HL-60/S4 treated with retinoic acid at 250 ng/mL for 4 days and 3 days (cell line): Measurements from ENCODE around the gene CLPTM1.

Source experiments
- in situ Hi-C: fragments of 300-500 bp; cut with MboI; formaldehyde crosslinking; loops from 2 replicates; pipeline ENCODE4 v1.7.0; 2022; ENCODE audit warnings: low sequenced_read_pairs

The CLPTM1 gene

DNA sequence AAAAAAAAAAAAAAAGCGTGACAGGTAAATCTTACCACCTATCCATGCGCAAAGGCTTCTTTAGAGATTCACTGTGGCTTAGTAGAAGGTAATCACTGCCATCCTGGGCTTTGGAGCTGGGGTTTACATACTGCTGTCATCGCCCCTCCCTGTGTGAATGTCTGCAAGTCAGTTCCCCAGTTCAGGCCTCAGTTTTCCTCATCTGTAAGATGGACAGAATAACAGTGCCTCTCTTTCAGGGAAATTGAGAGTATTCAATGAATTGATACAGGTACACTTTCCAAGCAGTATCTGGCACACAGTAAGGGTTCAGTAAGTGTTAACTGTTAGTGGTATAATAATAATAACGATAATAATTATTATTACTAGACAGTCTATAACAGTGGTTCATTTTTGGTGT, 48.3 kb downstream of the CLPTM1 start:
- in situ Hi-C loops: no loop called here

DNA sequence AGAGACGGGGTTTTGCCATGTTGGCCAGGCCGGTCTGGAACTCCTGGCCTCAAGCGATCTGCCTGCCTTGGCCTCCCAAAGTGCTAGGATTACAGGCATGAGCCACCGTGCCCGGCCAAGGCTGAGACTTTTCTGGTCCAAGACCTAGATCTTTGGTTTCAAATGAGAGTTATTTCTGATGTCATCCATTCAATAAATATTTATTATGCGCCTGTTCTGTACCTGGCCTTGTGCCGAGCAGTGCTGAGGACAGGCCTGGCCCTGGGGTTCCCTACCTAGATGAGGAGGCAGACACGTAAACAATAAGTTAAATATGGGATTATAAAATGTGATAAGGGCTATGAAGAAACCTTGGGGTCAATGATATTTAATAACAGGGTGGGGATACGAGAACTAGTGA, 50.6 kb downstream of the CLPTM1 start:
- in situ Hi-C loops: no loop called here

DNA sequence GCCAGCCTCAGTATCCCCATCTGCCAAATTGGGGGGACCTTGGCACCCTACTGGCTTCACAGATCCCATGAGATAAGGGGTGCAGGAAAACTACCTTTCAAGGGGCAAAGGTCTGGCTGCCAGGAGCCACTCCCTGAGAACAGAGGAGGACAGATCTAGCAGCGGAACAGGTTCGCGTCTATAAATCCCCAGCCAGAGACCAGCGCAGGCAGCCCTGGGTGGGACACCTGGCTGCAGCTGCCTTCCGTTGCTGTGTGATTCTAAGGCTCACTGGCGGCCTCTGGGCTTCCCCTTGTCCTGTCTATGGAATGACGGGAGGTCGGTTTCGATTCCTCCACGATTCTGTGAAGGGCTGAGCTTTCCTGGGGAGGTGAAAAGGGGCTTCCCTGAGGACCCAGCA, 53.4 kb downstream of the CLPTM1 start:
- in situ Hi-C loops: no loop called here

DNA sequence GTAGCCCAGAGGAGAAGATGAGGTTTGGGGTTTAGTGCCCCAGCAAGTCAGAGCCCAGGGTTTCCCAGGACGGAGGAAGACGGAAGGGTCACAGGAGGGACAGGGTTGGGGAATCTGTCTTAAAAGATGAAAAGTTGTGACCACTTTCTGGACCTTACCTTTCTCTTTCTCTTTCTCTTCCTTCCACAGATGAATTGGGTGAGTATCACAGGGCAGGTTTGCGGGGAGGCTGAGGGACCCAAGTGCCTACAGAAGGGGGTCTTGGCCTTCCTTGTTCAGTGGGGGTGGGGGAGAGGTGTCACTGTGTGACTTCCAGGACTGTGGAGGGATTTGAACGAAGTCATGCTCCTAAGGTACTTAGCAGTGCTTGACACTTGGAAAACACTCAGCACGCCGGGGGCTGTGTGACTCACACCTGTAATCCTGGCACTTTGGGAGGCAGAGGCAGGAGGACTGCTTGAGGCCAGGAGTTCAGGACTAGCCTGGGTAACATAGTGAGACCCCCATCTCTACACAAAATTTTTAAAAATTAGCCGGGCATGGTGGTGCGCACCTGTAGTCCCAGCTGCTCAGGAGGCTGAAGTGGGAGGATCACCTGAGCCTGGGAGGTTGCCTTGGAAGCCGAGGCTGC, 54.6 kb downstream of the CLPTM1 start:
- in situ Hi-C loops: no loop called here

DNA sequence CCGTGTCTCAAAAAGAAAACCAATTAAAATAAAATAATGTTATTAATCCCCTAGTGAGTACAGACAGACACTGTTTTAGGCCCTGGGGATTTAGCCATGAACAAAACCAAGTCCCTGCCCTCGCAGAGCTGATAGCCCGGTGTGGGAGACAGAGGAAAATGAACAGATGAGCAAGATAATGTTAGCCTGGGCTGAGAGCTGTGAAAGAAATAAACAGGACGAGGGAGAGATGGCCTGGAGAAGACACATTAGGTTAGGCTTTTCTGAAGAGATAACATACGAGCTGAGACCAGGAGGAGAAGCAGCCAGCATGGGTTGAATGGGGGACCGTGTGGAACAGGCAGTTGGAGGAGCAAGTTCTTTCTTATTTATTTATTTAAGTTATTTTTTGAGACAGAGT, 55.1 kb downstream of the CLPTM1 start:
- in situ Hi-C loops: no loop called here

DNA sequence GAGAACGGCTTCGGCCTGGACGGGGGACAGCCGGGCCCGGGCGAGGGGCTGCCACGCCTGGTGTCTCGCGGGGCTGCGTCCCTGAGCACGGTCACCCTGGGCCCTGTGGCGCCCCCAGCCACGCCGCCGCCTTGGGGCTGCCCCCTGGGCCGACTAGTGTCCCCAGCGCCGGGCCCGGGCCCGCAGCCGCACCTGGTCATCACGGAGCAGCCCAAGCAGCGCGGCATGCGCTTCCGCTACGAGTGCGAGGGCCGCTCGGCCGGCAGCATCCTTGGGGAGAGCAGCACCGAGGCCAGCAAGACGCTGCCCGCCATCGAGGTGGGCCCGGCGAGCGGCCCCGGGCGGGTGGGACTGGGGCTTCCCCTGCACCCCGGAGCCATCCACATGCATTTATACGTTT, 56.8 kb downstream of the CLPTM1 start:
- in situ Hi-C loops: no loop called here

DNA sequence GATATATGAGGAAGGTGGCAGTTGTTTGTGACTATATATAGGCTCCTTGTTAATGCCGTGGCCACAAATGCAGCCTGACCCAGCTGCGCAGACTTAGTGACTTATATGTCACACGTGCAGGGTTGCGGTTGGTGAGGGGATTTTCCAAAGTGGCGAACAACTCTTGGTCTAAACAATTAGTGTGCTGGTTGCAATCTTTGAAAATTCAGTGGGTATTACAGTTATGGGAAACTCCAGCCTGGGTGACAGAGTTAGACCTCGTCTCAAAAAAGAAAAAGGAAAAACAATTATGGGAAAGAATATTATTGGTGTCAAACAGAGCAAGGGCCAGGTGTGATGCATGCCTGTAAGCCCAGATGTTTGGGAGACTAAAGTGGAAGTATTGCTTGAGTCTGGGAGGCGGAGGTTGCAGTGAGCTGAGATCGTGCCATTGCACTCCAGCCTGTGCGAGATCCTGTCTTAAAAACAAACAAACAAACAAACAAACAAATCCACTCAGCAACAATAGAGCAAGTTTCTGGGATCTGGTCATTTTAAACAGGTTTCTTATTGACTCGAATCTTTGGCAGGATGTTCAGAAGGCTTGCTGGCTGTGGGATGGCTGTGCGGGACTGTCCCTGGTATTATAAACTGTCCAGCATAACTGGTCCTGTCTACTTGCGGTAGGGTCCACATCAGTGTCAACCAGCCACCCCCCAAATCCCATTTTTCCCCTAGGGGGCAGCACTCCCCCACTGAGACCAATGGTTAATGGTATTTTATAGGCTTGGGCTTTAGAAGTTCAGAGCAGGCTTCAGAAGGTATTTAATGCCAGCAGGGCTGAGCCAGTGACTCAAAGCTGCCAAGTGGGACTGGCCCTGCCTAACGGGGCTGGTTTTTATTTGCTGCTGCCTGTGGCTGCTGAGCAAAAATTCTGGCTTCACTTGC, 61.5 kb downstream of the CLPTM1 start:
- in situ Hi-C loops: no loop called here

DNA sequence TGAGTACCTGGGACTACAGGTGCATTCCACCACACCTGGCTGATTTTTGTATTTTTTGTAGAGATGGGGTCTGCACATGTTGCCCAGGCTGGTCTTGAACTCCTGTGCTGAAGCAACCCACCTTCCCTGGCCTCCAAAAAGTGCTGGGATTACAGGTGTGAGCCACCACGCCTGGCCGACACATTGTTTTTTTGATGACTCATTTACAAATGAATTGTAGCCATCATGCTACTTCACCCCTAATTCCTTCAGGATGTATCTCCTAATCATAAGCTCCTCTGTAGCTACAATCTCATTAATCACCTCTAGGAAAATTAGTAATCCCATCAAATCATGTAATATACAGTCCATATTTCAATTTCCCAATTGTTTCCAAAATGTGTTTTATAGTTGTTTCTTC, 64.0 kb downstream of the CLPTM1 start:
- in situ Hi-C loops: no loop called here

DNA sequence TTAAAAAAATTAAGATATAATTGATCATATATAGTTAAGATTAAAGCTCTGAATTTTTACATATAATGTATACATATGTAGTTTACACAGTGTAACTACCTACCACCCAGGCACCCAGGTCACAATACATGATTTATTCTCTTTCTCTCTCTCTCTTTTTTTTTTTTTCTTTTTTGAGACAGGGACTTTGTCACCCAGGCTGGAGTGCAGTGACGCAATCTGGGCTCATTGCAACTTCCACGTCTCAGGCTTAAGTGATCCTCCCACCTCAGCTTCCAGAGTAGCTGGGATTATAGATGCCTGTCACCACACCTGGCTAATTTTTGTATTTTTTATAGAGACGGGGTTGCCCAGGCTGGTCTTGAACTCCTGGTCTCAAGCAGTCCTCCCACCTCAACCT, 64.9 kb downstream of the CLPTM1 start:
- in situ Hi-C loops: no loop called here

DNA sequence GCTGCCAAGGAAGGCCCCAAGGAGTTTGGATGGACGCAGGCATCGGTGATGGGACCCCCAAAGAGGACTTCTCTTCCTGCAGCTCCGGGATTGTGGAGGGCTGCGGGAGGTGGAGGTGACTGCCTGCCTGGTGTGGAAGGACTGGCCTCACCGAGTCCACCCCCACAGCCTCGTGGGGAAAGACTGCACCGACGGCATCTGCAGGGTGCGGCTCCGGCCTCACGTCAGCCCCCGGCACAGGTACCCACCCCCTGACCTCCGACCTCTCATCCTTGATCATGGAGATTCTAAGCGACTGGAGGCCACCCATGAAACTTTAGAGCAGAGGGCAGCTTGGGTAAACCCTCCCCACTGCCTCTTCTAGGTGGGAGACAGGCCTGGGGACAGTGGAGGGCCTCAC, 66.8 kb downstream of the CLPTM1 start:
- in situ Hi-C loops: no loop called here

DNA sequence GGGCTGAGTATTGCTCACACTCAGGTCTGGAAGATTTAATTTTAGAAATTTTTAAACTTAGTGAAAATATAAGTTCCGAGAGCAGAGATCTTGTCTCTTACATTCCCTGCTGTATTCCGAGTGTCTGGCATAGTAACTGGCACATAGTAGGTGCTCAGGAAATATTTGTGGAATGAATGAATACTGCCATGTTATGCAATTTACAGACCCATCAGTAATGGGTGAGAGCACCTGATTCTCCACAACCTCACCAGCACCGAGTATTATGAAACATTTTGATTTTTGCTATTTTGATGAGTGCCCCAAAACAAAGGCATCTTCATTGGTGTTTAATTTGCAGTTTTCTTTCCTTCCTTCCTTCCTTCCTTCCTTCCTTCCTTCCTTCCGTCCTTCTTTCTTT, 67.9 kb downstream of the CLPTM1 start:
- in situ Hi-C loops: no loop called here

DNA sequence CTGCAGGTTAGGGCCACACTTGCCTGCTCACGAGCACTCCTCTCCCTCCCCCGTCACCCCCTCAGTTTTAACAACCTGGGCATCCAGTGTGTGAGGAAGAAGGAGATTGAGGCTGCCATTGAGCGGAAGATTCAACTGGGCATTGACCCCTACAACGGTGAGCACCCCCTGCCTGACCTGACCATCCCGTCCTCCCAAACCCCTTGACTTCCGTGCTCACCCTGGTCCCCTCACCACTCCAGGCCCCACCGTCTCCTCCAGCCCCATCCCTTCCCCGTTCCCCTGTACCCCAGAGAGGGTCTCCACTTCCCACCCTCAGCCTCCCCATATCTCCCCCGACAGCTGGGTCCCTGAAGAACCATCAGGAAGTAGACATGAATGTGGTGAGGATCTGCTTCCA, 70.1 kb downstream of the CLPTM1 start:
- in situ Hi-C loops: no loop called here

DNA sequence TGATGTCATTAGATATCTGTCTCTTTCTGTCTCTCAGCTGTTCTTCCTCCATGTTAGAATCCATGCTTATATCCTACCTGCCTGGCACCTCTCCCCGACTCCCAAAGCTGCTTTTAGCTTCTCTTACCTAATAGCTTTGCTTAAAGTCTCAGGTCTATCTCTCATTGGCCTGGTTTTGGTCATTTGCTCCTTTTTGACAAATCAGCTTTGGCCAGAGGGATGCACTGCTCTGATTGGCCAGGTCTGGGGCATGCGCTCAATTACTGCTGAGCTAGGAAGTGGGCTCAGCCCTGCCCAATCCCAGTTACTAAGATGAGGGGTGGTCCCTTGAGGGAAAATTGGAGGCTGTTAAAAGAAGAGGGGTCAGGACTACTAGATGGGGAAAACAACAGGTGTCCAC, 72.2 kb downstream of the CLPTM1 start:
- in situ Hi-C loops: no loop called here

DNA sequence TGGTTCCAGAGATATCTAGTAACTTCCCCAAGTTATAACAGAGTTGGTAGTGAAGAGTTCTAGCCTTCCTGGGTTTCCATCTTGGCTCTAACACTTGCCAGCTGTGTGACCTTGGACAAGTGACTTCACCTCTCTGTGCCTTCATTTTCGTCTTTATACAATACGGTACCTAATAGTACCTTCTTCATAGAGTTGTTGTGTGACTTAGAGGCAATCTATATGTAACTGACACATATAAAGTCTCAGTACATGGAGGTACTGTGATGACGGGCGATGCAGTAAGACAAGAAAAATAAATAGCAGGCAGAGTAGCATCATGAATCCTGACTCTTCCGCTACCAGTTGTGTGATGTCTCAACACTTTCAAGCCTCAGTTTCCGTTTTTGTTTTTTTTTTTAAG, 75.6 kb downstream of the CLPTM1 start:
- in situ Hi-C loops: no loop called here

DNA sequence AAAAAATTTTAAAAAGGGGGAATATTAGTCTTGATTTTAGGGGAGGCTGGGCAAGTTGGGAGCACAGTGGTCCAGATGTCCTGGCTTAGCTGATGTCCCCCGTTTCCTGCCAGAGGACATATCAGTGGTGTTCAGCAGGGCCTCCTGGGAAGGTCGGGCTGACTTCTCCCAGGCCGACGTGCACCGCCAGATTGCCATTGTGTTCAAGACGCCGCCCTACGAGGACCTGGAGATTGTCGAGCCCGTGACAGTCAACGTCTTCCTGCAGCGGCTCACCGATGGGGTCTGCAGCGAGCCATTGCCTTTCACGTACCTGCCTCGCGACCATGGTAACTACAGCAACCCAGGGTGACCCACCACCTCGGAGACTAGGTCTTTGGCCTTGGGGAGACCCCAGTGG, 77.2 kb downstream of the CLPTM1 start:
- in situ Hi-C loops: no loop called here

DNA sequence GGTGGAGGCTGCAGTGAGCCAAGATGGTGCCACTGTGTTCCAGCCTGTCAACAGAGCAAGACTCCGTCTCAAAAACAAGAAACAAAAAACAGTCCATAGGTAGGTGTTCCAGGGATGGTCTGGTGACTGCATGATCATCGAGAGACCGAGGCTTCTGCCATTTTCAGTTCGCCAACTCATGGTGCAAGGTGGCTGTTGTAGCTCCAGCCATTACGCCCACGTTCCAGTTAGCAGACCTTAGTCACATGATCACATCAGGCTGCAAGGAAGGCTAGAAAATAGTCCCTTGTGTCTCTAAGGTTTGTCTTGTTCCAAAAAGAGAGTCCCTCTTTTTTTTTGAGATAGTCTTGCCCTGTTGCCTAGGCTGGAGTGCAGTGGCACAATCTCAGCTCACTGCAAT, 80.6 kb downstream of the CLPTM1 start:
- in situ Hi-C loops: no loop called here

DNA sequence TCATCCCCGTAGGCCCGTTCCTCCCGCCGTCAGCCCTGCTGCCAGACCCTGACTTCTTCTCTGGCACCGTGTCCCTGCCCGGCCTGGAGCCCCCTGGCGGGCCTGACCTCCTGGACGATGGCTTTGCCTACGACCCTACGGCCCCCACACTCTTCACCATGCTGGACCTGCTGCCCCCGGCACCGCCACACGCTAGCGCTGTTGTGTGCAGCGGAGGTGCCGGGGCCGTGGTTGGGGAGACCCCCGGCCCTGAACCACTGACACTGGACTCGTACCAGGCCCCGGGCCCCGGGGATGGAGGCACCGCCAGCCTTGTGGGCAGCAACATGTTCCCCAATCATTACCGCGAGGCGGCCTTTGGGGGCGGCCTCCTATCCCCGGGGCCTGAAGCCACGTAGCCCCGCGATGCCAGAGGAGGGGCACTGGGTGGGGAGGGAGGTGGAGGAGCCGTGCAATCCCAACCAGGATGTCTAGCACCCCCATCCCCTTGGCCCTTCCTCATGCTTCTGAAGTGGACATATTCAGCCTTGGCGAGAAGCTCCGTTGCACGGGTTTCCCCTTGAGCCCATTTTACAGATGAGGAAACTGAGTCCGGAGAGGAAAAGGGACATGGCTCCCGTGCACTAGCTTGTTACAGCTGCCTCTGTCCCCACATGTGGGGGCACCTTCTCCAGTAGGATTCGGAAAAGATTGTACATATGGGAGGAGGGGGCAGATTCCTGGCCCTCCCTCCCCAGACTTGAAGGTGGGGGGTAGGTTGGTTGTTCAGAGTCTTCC, 82.4 kb downstream of the CLPTM1 start:
- in situ Hi-C loops: no loop called here

DNA sequence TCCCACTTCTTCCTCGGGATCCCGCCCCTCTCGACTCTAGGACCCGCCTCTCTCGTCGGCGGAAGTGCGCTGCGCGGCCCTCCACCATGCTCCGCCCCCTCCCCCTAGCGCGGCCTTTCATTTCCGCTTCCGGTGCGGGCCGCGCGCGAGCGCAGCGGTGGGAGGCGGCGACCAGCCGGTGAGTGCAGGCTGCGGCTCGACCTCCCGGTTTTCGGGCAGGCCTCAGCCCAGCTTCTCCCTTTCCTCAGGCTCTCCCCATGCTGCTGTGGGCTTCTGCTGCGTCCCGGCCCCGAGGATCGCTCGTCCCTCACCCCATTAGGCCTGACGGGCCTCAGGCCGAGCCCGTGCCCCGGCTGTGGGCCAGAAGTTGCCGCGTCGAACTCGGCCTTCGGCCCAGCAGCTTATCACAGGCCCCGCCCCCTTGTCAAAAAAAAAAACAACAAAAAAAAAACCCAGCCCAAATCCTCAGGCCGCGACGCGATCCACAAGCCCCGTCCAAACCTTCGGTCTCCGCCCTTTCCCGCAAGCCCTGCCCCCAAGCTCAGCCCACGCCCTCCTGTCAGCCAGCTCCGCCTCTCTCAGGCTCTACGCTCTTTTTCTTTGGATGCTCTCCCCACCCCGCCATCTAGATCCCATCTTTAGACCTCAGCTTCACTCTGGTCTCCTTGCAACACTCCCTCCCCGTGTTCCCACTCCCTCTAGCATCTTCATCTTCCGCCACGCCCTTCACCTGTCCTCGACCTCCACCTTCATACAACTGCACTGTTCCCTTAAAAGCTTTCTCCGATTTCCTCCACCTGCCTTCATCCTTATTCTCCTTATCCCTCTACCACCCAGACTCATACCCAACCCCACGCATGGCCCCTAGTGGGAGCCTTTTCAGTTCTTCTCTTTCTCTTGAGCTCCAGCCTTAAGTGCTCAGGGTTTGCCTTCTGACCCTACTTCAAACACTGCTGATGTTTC, 84.0 kb downstream of the CLPTM1 start, which contains the start of gene CLASRP:
TSS of gene CLASRP (plus strand) at position 115 of the 963 bp plus-strand sequence. CDS start 1,168 bp downstream, outside the sequence.
- in situ Hi-C loops: no loop called here

DNA sequence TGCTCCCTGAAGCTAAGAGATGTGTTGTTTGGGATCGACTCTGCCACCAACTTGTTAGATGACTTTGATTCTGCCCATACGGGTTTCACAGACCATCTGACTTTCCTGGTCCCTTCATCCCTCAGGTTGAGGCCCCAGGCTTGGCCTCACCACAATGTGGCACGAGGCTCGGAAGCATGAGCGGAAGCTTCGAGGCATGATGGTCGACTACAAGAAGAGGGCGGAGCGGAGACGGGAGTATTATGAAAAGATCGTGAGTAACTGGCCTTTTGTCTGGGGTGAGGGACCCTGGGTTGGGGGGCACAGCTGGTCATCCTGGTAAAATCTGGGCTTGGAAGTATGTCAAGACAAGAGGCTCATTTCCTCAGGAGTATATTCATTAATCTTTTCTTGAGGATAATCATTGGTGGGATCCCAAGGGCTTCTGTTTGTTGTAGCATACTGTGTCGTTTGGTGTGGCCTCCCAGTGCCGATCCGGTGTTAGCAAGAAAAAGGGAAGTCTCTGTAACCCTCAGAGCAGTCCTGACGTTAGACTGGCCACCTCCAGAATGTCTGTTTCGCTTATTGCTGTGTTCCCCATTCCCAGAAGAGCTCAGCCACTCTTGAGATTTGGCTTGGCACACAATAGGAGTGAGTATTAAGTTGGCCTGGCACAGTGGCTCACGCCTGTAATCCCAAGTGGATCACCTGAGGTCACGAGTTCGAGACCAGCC, 85.0 kb downstream of the CLPTM1 start:
- in situ Hi-C loops: no loop called here

DNA sequence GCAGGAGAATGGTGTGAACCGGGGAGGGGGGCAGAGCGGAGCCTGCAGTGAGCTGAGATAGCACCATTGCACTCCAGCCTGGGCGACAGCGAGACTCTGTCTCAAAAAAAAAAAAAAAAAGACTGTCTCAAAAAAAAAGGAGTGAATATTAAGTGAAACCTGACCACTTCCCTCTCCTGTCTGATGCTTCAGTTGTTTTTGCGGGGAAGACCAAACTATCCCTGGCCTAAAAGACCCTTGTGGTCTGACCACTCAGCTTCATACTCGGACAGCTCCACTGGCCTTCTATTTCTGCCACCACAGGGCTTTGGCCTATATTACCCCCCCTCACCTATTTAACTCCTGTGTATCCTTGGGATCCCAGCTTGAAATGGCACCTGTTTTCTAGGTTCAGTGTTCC, 85.9 kb downstream of the CLPTM1 start:
- in situ Hi-C loops: no loop called here
